IMR-90 (cell line): ENCODE measurements around the gene AP3B1. TPM values are rescaled to one million over a fixed set of nuclear protein-coding genes. Genes with fewer than 3 reads are reported as not detected.

Experiments used
- ATAC-seq: fragments of 200-7000 bp; cut with Tn5 transposase; 2 replicates; pipeline ENCODE4 v1.9.1; 2020; ENCODE audit warnings: low read depth, mild to moderate bottlenecking, moderate library complexity
- BruUV-seq: library from RNA; stranded (reverse); fragments of 400-500 nt; replicated peaks from 2 replicates; lab custom pipeline; 2021; lab: Mats Ljungman, UMichigan
- CTCF ChIA-PET: fragments of 300-600 bp; formaldehyde crosslinking; extraction: SDS; loops from one replicate; lab custom pipeline; 2021; ENCODE audit warnings: antibody characterized with exemption; lab: Yijun Ruan, JAX
- POLR2A ChIA-PET: fragments of 300-600 bp; sonication (Branson Sonifier 250); formaldehyde crosslinking; loops from one replicate; lab custom pipeline; 2022; ENCODE audit warnings: antibody characterized with exemption; ENCODE audit not compliant: unreplicated experiment; lab: Charles Lee
- DNase-seq: peaks from one replicate; pipeline ENCODE4 v3.0.0; 2013
- H2AFZ ChIP-seq: replicated peaks from 2 replicates; pipeline ENCODE3; 2013; ENCODE audit warnings: low read length, mild to moderate bottlenecking; ENCODE audit not compliant: poor library complexity
- H2AK5ac ChIP-seq: 2 replicates; pipeline ENCODE4 v1.6.1; 2013; ENCODE audit warnings: low read depth, low read length, inconsistent platforms
- H2AK9ac ChIP-seq: replicated peaks from 2 replicates; pipeline ENCODE3; 2013; ENCODE audit warnings: mild to moderate bottlenecking, low read depth, low read length, moderate library complexity; ENCODE audit not compliant: poor library complexity
- H2BK120ac ChIP-seq: 2 replicates; pipeline ENCODE4 v1.6.1; 2013; ENCODE audit warnings: low read depth, low read length, inconsistent platforms
- H2BK15ac ChIP-seq: 3 replicates; pipeline ENCODE4 v1.6.1; 2013; ENCODE audit warnings: low read depth, low read length, inconsistent platforms
- H2BK20ac ChIP-seq: 2 replicates; pipeline ENCODE4 v1.6.1; 2013; ENCODE audit warnings: low read depth, mild to moderate bottlenecking, inconsistent platforms, low read length, moderate library complexity
- H2BK5ac ChIP-seq: 2 replicates; pipeline ENCODE4 v1.6.1; 2013; ENCODE audit warnings: mild to moderate bottlenecking, low read depth, low read length, inconsistent platforms; ENCODE audit not compliant: poor library complexity, severe bottlenecking
- H3K14ac ChIP-seq: replicated peaks from 2 replicates; pipeline ENCODE4 v1.6.1; 2013; ENCODE audit warnings: low read depth, low read length, inconsistent platforms
- H3K18ac ChIP-seq: 2 replicates; pipeline ENCODE4 v1.6.1; 2013; ENCODE audit warnings: low read depth, low read length, control low read depth
- H3K23ac ChIP-seq: 2 replicates; pipeline ENCODE4 v1.6.1; 2013; ENCODE audit warnings: low read depth, low read length, inconsistent platforms
- H3K27ac ChIP-seq: 2 replicates; pipeline ENCODE4 v1.5.1; 2013; ENCODE audit warnings: mild to moderate bottlenecking, control low read depth, low read length; ENCODE audit not compliant: insufficient read depth
- H3K27me3 ChIP-seq: 2 replicates; pipeline ENCODE4 v1.6.1; 2013; ENCODE audit warnings: low read length; ENCODE audit not compliant: control insufficient read depth, insufficient read depth
- H3K36me3 ChIP-seq: 2 replicates; pipeline ENCODE4 v1.6.1; 2013; ENCODE audit warnings: low read length, mixed read lengths; ENCODE audit not compliant: control insufficient read depth, insufficient read depth
- H3K4ac ChIP-seq: 2 replicates; pipeline ENCODE4 v1.6.1; 2013; ENCODE audit warnings: low read depth, low read length, inconsistent platforms
- H3K4me1 ChIP-seq: 2 replicates; pipeline ENCODE4 v1.6.1; 2013; ENCODE audit warnings: low read length, mixed read lengths; ENCODE audit not compliant: control insufficient read depth, insufficient read depth
- H3K4me2 ChIP-seq: 2 replicates; pipeline ENCODE4 v1.6.1; 2013; ENCODE audit warnings: low read depth, mild to moderate bottlenecking, control low read depth, low read length, moderate library complexity
- H3K4me3 ChIP-seq: 2 replicates; pipeline ENCODE4 v1.5.1; 2013; ENCODE audit warnings: low read depth, mild to moderate bottlenecking, control low read depth, low read length, moderate library complexity; ENCODE audit not compliant: insufficient read depth
- H3K56ac ChIP-seq: 2 replicates; pipeline ENCODE4 v1.6.1; 2013; ENCODE audit warnings: low read length, inconsistent platforms; ENCODE audit not compliant: insufficient read depth; ENCODE audit errors: extremely low read depth
- H3K79me1 ChIP-seq, 2 experiments: 2 replicates each; pipeline ENCODE4 v1.6.1; 2013; ENCODE audit warnings: low read length in 2 of 2, inconsistent platforms in 1 of 2, low read depth in 1 of 2
- H3K9ac ChIP-seq: 2 replicates; pipeline ENCODE4 v1.6.1; 2013; ENCODE audit warnings: low read depth, low read length, control low read depth
- H3K9me1 ChIP-seq: 2 replicates; pipeline ENCODE4 v1.6.1; 2013; ENCODE audit warnings: low read length, inconsistent platforms; ENCODE audit not compliant: insufficient read depth
- H3K9me3 ChIP-seq: 2 replicates; pipeline ENCODE4 v1.6.1; 2013; ENCODE audit warnings: low read length; ENCODE audit not compliant: control insufficient read depth, insufficient read depth
- H4K20me1 ChIP-seq: 2 replicates; pipeline ENCODE4 v1.6.1; 2013; ENCODE audit warnings: low read length, inconsistent platforms; ENCODE audit not compliant: insufficient read depth
- H4K5ac ChIP-seq: 2 replicates; pipeline ENCODE4 v1.6.1; 2013; ENCODE audit warnings: mild to moderate bottlenecking, low read depth, low read length, control low read depth
- H4K8ac ChIP-seq, 2 experiments: 2 replicates each; pipeline ENCODE4 v1.6.1; 2013; ENCODE audit warnings: low read depth in 2 of 2, low read length in 2 of 2, control low read depth in 1 of 2, inconsistent platforms in 1 of 2
- H4K91ac ChIP-seq: 2 replicates; pipeline ENCODE4 v1.6.1; 2013; ENCODE audit warnings: low read depth, low read length, inconsistent platforms; ENCODE audit not compliant: insufficient read depth
- BHLHE40 ChIP-seq: fragments of 150-350 bp; IDR thresholded peaks from 2 replicates; pipeline ENCODE4 v1.6.1; 2016; ENCODE audit warnings: mild to moderate bottlenecking, low read depth, low read length
- CEBPB ChIP-seq: IDR thresholded peaks from 2 replicates; pipeline ENCODE4 v1.6.1; 2012; ENCODE audit warnings: low read depth, low read length, improper control_type of control experiment
- CHD1 ChIP-seq: IDR thresholded peaks from 2 replicates; pipeline ENCODE4 v1.6.1; 2012; ENCODE audit warnings: low read depth, low read length, improper control_type of control experiment
- FOS ChIP-seq: fragments of 150-350 bp; IDR thresholded peaks from 2 replicates; pipeline ENCODE4 v1.6.1; 2016; ENCODE audit warnings: low read depth, low read length
- MAFK ChIP-seq: IDR thresholded peaks from 2 replicates; pipeline ENCODE4 v1.6.1; 2012; ENCODE audit warnings: low read depth, low read length, improper control_type of control experiment
- MAZ ChIP-seq: IDR thresholded peaks from 2 replicates; pipeline ENCODE4 v1.6.1; 2012; ENCODE audit warnings: low read depth, mild to moderate bottlenecking, low read length, improper control_type of control experiment, moderate library complexity, borderline replicate concordance
- MXI1 ChIP-seq: IDR thresholded peaks from 2 replicates; pipeline ENCODE4 v1.6.1; 2012; ENCODE audit warnings: low read depth, mild to moderate bottlenecking, low read length, moderate library complexity, borderline replicate concordance
- NFE2L2 ChIP-seq: fragments of 150-350 bp; IDR thresholded peaks from 2 replicates; pipeline ENCODE4 v1.6.1; 2016; ENCODE audit warnings: low read depth, mild to moderate bottlenecking, low read length
- POLR2A ChIP-seq: IDR thresholded peaks from 2 replicates; pipeline ENCODE4 v1.6.1; 2012; ENCODE audit warnings: mild to moderate bottlenecking, low read depth, low read length
- RAD21 ChIP-seq: IDR thresholded peaks from 2 replicates; pipeline ENCODE4 v1.6.1; 2012; ENCODE audit warnings: low read length, improper control_type of control experiment
- RCOR1 ChIP-seq: IDR thresholded peaks from 2 replicates; pipeline ENCODE4 v1.6.1; 2012; ENCODE audit warnings: mild to moderate bottlenecking, low read length, improper control_type of control experiment; ENCODE audit not compliant: insufficient replicate concordance
- RFX5 ChIP-seq: IDR thresholded peaks from 2 replicates; pipeline ENCODE4 v1.8.0; 2012; ENCODE audit warnings: low read depth, mild to moderate bottlenecking, low read length, moderate library complexity
- SMC3 ChIP-seq: fragments of 150-350 bp; IDR thresholded peaks from 2 replicates; pipeline ENCODE4 v1.6.1; 2016; ENCODE audit warnings: low read depth, mild to moderate bottlenecking, antibody characterized with exemption, low read length, moderate library complexity
- WGBS, 2 experiments: methylation state at CpG; one replicate each; pipeline versions ENCODE4 v1.1.5 to v1.1.7; 2013; ENCODE audit warnings: missing lambda C conversion rate in 2 of 2; ENCODE audit not compliant: insufficient read length in 1 of 2; ENCODE audit errors: extremely low coverage in 2 of 2; 5-methylcytosine and 5-hydroxymethylcytosine counted together
- dilution Hi-C: fragments of 300-500 bp; cut with HindIII; formaldehyde crosslinking; loops from one replicate; pipeline ENCODE4 v1.14.3; 2018; ENCODE audit warnings: low sequenced_read_pairs; ENCODE audit not compliant: unreplicated experiment
- in situ Hi-C: fragments of 300-500 bp; cut with MboI; formaldehyde crosslinking; loops from 3 replicates; pipeline ENCODE4 v1.14.3; 2019; ENCODE audit warnings: low sequenced_read_pairs, inconsistent platforms, mixed read lengths
- intact Hi-C: fragments of 100-400 bp; cut with micrococcal nuclease; formaldehyde crosslinking; loops from 2 replicates; pipeline ENCODE4 v1.10.0; 2022
- polyA plus RNA-seq, 3 experiments: library from polyadenylated mRNA; depleted of rRNA; stranded (reverse); fragments of >200 nt; gene quantifications; 2 replicates each; pipeline ENCODE4 v1.2.3, GENCODE V29; 2012; ENCODE audit warnings: low replicate concordance in 1 of 3
- total RNA-seq: library from RNA; depleted of rRNA; stranded (reverse); fragments of >200 nt; gene quantifications from 2 replicates; pipeline ENCODE4 v1.2.3, GENCODE V29; 2012
- TF ChIP-seq, protein P1 (sequence below): fragments of 150-350 bp; IDR thresholded peaks from 2 replicates; pipeline ENCODE4 v1.6.1; 2016; ENCODE audit warnings: low read depth, mild to moderate bottlenecking, low read length, moderate library complexity, borderline replicate concordance
- TF ChIP-seq, protein P2 (sequence below): fragments of 150-350 bp; IDR thresholded peaks from 2 replicates; pipeline ENCODE4 v1.6.1; 2017; ENCODE audit warnings: mild to moderate bottlenecking, antibody characterized with exemption, low read length, low read depth

AP3B1 gene
- total and polyA plus RNA-seq, 2 of the 4 experiments (the other 2 are of a cell fraction): 33.1 to 59.0 TPM

DNA sequence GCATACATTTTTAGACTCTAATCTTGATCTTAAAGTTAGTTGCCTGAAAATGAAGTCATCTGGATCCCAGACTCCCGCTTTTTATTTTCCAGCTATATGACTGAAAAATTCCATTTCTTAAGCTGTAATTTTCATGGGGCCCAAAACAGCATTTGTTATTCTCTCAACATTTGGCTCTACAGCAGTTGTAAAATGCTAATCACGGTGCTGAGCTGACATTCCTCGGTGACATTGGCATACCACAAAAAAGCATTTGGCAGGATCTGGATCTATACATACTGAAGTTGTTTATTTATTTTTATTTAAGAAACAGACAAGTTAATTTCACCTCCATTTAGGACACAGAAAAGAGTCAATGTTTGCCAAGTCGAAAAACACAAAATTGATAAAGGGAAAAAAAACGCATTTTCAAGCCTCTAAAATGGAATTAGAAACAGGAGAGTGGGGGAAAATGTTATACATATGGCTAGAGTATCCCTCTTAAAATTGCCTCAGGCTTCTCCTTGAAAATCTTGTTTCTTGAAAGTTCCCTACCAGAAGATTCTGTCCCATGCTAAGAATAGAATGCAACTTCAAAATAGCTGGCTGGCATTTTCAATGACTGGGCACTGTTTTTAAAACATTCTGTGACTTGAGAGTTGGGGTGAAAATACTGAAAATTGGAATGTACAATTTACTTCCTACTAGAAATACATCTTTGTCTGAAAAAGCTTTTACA, 310.9 kb downstream of the AP3B1 start:
- POLR2A ChIA-PET: no interaction called here
- Histone ChIP-seq H4K91ac (no peak overlapping the region), H2AFZ (no peak overlapping the region), H2BK5ac (no peak overlapping the region), H4K20me1 (no peaks in the 10 kb centered on the region), H3K9me1 (no peaks in the 10 kb centered on the region), H4K8ac (no peak overlapping the region), H3K14ac (no peak overlapping the region), H3K56ac (no peak overlapping the region), H3K23ac (no peak overlapping the region), H2AK5ac (no peak overlapping the region), H3K4me1 (no peaks in the 10 kb centered on the region; the same call in 1 of the 2 replicates), H3K36me3 (no peaks in the 10 kb centered on the region; the same call in 1 of the 2 replicates), H3K9ac (no peak overlapping the region), H3K9me3 (no peaks in the 10 kb centered on the region), H2BK20ac (no peak overlapping the region), H3K18ac (no peak overlapping the region), H3K27ac (no peak overlapping the region), H3K4me2 (no peak overlapping the region), H3K4me3 (no peak overlapping the region), H2BK15ac (no peak overlapping the region), H2BK120ac (no peak overlapping the region), H3K4ac (no peak overlapping the region), H2AK9ac (no peak overlapping the region), H3K79me1 (no peaks in the 10 kb centered on the region), H3K27me3 (peaks cover 13% of the 10 kb centered on the region), H4K5ac (no peak overlapping the region)
- no TSS peak for BruUV-seq
- DNase-seq (no peak), ATAC-seq (no peak)
- TF ChIP-seq POLR2A (no peak), MXI1 (no peak), RCOR1 (no peak), MAZ (no peak), NFE2L2 (no peak), RFX5 (no peak), CHD1 (no peak), SMC3 (no peak), RAD21 (no peak), CEBPB (no peak), BHLHE40 (no peak), MAFK (no peak), FOS (no peak)
- TF ChIP-seq, protein P1, sequence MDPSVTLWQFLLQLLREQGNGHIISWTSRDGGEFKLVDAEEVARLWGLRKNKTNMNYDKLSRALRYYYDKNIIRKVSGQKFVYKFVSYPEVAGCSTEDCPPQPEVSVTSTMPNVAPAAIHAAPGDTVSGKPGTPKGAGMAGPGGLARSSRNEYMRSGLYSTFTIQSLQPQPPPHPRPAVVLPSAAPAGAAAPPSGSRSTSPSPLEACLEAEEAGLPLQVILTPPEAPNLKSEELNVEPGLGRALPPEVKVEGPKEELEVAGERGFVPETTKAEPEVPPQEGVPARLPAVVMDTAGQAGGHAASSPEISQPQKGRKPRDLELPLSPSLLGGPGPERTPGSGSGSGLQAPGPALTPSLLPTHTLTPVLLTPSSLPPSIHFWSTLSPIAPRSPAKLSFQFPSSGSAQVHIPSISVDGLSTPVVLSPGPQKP: no peak
- TF ChIP-seq, protein P2, sequence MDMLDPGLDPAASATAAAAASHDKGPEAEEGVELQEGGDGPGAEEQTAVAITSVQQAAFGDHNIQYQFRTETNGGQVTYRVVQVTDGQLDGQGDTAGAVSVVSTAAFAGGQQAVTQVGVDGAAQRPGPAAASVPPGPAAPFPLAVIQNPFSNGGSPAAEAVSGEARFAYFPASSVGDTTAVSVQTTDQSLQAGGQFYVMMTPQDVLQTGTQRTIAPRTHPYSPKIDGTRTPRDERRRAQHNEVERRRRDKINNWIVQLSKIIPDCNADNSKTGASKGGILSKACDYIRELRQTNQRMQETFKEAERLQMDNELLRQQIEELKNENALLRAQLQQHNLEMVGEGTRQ: no peak
- 100% methylated on average over 1 of the region's 5 CpGs; no CpG with 5 or more reads in 1 of the 2 experiments for WGBS, 2 experiments
- CTCF ChIA-PET: interaction anchor here (1.1 to 1.5 kb wide), 2 partner anchors 10 to 18 kb away, joined by 3 read pairs; no protein-coding TSS in a partner anchor
- dilution Hi-C loops (no loop called here), in situ Hi-C loops (no loop called here), intact Hi-C loops (no loop called here)
